ENCODE measurements around the gene LIX1.
"Not testable (repeated sequence)": the region's sequence is repeated elsewhere in the genome, so short reads cannot be mapped to it uniquely, and the experiment has no call there.

The LIX1 gene

DNA sequence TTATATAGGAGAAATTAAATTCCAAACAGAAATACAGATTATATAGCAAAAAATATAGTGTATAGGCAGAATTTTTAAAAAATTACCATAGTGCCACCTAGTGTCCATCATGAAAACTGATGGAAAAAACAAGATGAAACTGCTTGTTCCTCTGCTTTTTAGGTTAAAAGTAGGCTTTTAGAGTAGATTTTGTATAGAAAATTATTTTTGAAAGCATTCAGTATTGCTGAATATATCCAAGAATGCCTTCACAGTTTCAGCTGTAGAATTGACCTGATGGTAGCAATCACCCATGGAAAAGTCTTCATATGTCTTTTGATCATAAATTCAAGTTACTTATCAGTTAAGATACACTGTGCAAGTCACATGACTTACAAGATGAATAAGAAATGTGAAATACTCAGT, 21.0 kb upstream of the LIX1 start:
- Mint-ChIP-seq H3K27me3 (no peaks in the 10 kb centered on the region), H3K9me3 (no peaks in the 10 kb centered on the region), H3K36me3 (ENCODE audit: low read depth) (peaks cover 56% of the 10 kb centered on the region), H3K4me1 (peaks cover 19% of the 10 kb centered on the region), H3K27ac (no peak overlapping the region), H3K4me3 (no peak overlapping the region)
- no peak for DNase-seq
- no peak for ATAC-seq

DNA sequence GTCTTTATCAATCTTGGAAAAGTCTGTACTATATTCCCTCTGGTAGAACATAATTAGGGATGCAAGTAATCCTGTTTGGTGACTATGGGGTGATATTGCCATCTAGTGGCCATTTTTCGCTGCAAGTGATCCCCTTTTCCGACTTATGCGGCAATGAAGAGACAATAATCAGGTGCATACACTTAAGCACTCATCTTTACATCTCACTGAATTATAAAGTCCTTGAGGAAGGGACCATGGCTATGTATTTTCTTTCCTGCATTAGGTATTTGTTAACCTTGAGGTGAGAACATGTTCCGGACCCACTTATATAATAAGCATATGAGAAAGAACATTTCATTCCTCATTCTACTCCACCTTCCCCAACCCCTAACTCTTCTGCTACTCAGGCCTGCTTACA, 19.6 kb upstream of the LIX1 start:
- Mint-ChIP-seq H3K4me1 (peaks cover 14% of the 10 kb centered on the region), H3K9me3 (peaks cover 8% of the 10 kb centered on the region), H3K27me3 (no peaks in the 10 kb centered on the region), H3K27ac (no peak overlapping the region), H3K4me3 (no peak overlapping the region), H3K36me3 (ENCODE audit: low read depth) (peaks cover 57% of the 10 kb centered on the region)
- DNase-seq (peak; percentile 34), ATAC-seq (no peak)

DNA sequence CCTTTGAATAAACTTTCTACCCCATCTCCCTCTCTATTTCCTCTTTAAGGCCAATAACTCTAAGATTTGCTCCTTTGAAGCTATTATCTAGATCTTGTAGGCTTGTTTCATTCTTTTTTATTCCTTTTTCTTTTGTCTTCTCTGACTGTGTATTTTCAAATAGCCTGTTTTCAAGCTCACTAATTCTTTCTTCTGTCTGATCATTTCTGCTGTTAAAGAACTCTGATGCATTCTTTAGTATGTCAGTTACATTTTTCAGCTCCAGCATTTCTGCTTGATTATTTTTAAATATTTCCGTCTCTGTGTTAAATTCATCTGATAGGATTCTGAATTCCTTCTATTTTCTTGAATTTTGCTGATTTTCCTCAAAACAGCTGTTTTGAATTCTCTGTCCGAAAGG, 15.3 kb upstream of the LIX1 start:
- Mint-ChIP-seq H3K27ac (no peak overlapping the region), H3K9me3 (peaks cover 8% of the 10 kb centered on the region), H3K27me3 (no peaks in the 10 kb centered on the region), H3K4me3 (no peak overlapping the region), H3K4me1 (no peaks in the 10 kb centered on the region), H3K36me3 (ENCODE audit: low read depth) (peaks cover 38% of the 10 kb centered on the region)
- ATAC-seq: no peak
- DNase-seq: no peak

DNA sequence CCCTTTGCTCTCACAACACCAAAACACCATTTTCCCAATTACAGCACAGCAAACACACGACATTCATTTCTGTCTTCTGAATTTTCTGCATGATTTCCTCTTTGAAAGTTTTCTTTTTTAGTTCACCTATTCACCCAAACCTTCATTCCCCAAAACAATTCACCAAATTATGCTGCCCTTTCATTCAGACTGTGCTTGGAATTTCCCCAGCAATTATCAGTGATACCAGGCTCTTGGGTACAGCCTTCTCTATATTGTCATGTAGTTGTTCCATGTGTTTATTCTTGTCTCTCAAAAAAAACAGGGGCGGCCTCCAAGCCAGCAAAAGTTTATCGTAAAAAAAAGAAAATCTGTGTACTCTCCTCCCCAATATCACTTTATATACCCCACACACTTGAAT, 9.0 kb upstream of the LIX1 start:
- ATAC-seq (no peak), DNase-seq (no peak)
- H3K4me3 Mint-ChIP-seq: no peak overlapping the region
- H3K9me3 Mint-ChIP-seq: no peaks in the 10 kb centered on the region
- H3K27me3 Mint-ChIP-seq: no peaks in the 10 kb centered on the region
- no peak overlapping the region for H3K27ac Mint-ChIP-seq
- no peaks in the 10 kb centered on the region for H3K36me3 Mint-ChIP-seq (ENCODE audit: low read depth)
- H3K4me1 Mint-ChIP-seq: peaks cover 1% of the 10 kb centered on the region

DNA sequence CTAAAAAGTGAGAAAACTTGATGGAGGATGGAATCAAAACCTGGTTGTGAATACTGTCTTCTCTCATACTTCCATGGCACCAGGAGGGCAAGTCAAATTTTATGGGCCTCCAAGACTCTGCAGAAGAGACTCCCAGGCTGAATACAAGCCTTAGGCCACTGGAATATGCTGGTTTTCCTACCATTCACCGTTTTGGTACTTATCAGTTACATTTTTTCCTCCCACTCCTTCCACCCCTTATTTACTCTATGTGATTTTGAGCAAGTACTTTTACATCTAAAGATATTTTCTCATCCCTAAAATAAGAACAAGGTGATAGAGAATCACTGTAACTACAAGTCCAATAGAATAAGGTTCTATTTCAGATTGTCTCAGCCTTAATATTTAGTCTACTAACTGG, 8.0 kb upstream of the LIX1 start:
- H3K9me3 Mint-ChIP-seq: no peaks in the 10 kb centered on the region
- no peak overlapping the region for H3K27ac Mint-ChIP-seq
- H3K27me3 Mint-ChIP-seq: no peaks in the 10 kb centered on the region
- H3K4me1 Mint-ChIP-seq: peaks cover 1% of the 10 kb centered on the region
- no peak for DNase-seq
- H3K4me3 Mint-ChIP-seq: no peak overlapping the region
- no peaks in the 10 kb centered on the region for H3K36me3 Mint-ChIP-seq (ENCODE audit: low read depth)
- ATAC-seq: no peak

DNA sequence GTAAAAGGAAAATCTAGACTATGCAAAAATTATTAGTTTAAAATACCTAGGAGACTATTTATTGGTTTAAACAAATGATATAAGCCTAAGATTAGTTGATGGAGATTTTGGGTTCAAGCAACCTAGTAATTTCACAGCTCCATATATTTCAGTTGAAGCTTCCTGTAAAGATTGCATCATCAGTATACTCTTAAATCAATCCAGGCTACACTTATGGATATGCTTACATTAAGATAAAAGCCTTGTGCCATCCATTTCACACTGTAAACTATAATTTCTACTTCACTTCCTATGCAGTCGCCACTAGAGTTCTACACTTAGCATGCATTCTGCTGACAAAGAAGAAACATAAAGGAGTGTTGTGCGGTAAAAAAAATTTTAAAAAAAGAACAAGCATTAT, 7.3 kb upstream of the LIX1 start:
- no peak overlapping the region for H3K4me3 Mint-ChIP-seq
- H3K27me3 Mint-ChIP-seq: no peaks in the 10 kb centered on the region
- H3K9me3 Mint-ChIP-seq: no peaks in the 10 kb centered on the region
- ATAC-seq (no peak), DNase-seq (no peak)
- H3K4me1 Mint-ChIP-seq: peaks cover 1% of the 10 kb centered on the region
- H3K36me3 Mint-ChIP-seq (ENCODE audit: low read depth): no peaks in the 10 kb centered on the region
- H3K27ac Mint-ChIP-seq: no peak overlapping the region

DNA sequence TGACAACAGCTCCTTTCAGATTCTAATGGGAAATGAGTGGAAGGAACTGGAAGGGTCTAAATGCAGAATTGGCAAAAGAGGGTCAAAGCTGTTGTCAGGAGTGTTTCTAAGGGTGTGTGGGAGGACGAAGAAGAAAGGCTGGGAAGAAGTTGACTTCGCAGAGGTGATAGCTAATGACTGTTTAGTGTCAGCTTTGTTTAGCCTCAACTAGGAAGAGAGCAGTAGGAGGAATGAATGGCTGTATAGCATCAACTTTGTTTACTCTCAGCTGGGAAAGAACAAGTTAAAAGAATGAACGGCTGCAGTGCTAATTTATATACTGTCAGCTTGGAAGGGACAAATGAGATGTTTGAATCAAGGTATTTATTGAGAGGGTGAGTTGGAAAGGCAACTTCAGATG, 5.9 kb upstream of the LIX1 start:
- no peak overlapping the region for H3K4me3 Mint-ChIP-seq
- ATAC-seq (no peak), DNase-seq (no peak)
- H3K36me3 Mint-ChIP-seq (ENCODE audit: low read depth): no peaks in the 10 kb centered on the region
- no peaks in the 10 kb centered on the region for H3K27me3 Mint-ChIP-seq
- peaks cover 1% of the 10 kb centered on the region for H3K4me1 Mint-ChIP-seq
- H3K9me3 Mint-ChIP-seq: no peaks in the 10 kb centered on the region
- H3K27ac Mint-ChIP-seq: no peak overlapping the region

DNA sequence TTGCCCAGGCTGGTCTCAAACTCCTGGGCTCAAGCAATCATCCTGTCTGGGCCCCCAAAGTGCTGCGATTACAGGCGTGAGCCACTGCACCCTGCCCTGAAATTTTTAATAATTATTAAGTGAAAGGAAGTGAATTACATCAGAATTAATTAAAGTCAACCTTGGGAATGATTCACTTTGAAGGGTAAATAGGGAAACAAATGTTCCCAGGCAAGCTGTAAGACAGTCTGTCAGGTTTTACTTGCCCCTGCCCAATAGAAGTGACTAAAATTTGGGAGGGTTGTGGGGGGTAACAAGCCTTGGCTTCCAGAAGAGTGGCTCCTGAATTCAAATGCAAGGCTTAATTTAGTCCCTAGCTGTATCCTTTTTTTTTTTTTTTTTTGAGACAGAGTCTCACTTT, 1.3 kb upstream of the LIX1 start:
- Mint-ChIP-seq H3K27ac (no peak overlapping the region), H3K4me3 (no peak overlapping the region), H3K27me3 (no peaks in the 10 kb centered on the region), H3K4me1 (no peaks in the 10 kb centered on the region), H3K9me3 (no peaks in the 10 kb centered on the region), H3K36me3 (ENCODE audit: low read depth) (no peaks in the 10 kb centered on the region)
- ATAC-seq (no peak), DNase-seq (no peak)

DNA sequence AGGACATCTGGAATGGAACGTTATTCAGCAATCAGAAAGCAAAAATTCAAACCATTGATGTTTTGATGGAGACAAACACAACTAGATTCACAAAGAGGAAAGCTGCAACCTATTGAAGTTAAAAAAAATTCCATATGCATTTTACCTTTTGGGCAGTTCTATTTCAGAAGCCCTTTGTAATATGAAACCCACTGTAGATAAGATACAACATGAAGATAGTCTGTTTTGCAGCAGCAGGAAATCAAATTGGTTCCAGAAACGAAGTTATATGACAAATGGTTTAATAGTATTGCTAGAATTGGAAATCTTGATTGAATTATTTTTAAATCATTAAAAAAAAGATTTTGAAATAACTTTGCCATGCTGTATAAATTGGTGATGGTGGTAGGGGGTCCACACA, 872 bp downstream of the LIX1 start:
- Mint-ChIP-seq H3K9me3 (no peaks in the 10 kb centered on the region), H3K4me3 (no peak overlapping the region), H3K4me1 (no peaks in the 10 kb centered on the region), H3K27ac (no peak overlapping the region), H3K27me3 (no peaks in the 10 kb centered on the region), H3K36me3 (ENCODE audit: low read depth) (no peaks in the 10 kb centered on the region)
- DNase-seq (no peak), ATAC-seq (no peak)

DNA sequence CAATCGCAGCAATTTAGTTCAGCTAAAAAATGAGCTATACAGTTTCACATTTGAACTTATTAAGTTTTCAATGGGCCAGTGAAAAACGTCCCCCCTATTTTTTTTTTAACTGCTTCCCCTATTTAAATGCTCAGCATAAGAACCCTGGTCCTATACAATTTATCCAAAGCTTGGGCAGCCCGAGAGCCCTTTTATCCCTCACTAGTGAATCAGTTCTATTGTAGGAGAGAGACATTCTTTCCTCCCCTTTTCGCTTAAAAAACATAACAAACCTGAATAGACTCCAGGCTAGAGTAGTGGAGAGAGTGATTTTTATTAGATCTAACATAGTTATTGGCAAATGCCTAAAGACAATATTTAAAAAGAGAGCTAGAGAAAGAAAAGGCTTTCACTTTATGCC, 1.4 kb downstream of the LIX1 start:
- ATAC-seq: no peak
- no peaks in the 10 kb centered on the region for H3K27me3 Mint-ChIP-seq
- H3K27ac Mint-ChIP-seq: no peak overlapping the region
- H3K9me3 Mint-ChIP-seq: no peaks in the 10 kb centered on the region
- H3K4me3 Mint-ChIP-seq: no peak overlapping the region
- no peaks in the 10 kb centered on the region for H3K4me1 Mint-ChIP-seq
- no peak for DNase-seq
- no peaks in the 10 kb centered on the region for H3K36me3 Mint-ChIP-seq (ENCODE audit: low read depth)

DNA sequence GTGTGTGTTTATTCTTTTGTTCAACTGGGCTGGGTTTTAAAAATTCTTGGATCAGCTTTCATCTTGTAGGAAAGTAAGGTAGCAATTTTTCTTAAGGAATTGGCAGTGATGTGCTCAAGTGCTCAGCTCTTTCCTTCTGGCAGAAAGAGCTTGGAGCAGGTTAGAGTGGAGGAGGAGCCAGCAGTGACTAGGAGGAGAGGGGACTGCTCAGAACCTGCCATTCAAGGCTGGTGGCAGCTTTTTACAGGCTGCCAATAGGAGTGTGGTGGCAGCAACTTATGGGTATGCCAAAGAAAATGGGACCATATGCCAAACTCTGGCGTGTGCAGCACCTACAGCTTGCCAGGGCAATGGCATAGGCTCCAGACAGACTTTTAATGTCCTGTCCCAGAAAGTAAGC, 2.2 kb downstream of the LIX1 start:
- H3K27ac Mint-ChIP-seq; H3K4me1 Mint-ChIP-seq; H3K36me3 Mint-ChIP-seq (ENCODE audit: low read depth); H3K4me3 Mint-ChIP-seq; ATAC-seq; H3K27me3 Mint-ChIP-seq; DNase-seq; H3K9me3 Mint-ChIP-seq: not testable (repeated sequence)

DNA sequence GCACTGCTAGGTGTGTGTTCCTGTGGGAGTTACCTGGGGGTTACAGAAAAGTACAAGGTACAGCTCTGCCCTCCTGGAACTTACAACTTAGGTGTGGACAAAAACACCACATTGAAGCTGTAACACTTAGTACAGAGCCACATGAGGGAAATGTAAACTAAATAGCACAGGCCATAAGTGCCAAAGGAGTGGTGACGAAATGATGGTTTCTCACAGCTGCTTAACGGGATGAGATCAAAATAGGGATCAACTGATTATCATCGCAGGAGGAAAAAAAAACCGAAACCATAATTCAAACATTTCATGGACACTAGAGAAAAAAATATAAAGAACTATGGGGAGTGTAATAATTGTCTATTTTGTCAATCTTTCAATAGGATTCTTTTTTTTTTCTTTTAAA, 5.9 kb downstream of the LIX1 start:
- no peaks in the 10 kb centered on the region for H3K9me3 Mint-ChIP-seq
- DNase-seq (no peak), ATAC-seq (no peak)
- peaks cover 5% of the 10 kb centered on the region for H3K4me1 Mint-ChIP-seq
- H3K27ac Mint-ChIP-seq: no peak overlapping the region
- H3K27me3 Mint-ChIP-seq: no peaks in the 10 kb centered on the region
- no peaks in the 10 kb centered on the region for H3K36me3 Mint-ChIP-seq (ENCODE audit: low read depth)
- H3K4me3 Mint-ChIP-seq: no peak overlapping the region

DNA sequence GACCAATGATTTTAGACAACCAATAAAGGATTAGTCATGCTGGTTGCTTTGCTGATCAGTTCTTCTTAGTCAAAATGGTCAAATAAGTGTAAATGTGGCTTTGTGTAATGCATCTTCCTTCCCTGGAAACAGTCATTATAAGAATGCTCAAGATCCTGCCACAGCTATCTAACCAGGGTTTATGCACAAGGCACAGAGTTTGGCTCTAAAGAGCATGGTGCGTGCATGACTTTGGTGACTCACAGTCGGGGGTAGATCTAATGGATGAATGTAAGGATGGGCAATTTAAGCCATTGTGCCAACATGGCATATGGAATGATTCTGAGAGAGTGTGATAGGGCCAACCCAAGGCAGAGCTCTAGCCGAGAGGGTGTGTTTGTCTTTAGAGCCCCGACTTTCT, 6.5 kb downstream of the LIX1 start:
- ATAC-seq (peak; percentile 40), DNase-seq (no peak)
- H3K27ac Mint-ChIP-seq: no peak overlapping the region
- H3K36me3 Mint-ChIP-seq (ENCODE audit: low read depth): no peaks in the 10 kb centered on the region
- no peaks in the 10 kb centered on the region for H3K27me3 Mint-ChIP-seq
- H3K4me1 Mint-ChIP-seq: peaks cover 5% of the 10 kb centered on the region
- no peak overlapping the region for H3K4me3 Mint-ChIP-seq
- H3K9me3 Mint-ChIP-seq: no peaks in the 10 kb centered on the region

DNA sequence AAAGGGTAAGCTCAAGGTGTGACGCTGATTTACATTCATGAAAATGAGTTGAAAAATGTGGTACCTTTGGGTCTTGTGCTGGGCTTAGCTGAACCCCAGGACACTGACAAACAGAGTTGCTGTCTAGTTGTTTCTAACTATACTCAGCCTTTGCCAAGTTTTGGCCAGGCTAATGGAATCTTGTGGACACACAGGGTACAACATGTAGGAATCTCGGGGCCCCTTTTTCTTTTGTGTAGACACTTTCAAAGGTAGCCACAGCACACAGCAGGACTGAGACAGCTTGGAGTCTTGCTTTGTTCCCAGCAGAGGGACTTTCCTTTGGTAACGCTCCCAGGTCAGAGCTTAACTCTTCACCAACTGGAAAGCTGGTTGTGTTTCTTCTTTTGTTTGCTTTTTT, 7.8 kb downstream of the LIX1 start:
- Mint-ChIP-seq H3K4me3 (no peak overlapping the region), H3K9me3 (no peaks in the 10 kb centered on the region), H3K36me3 (ENCODE audit: low read depth) (no peaks in the 10 kb centered on the region), H3K27me3 (no peaks in the 10 kb centered on the region), H3K27ac (no peak overlapping the region), H3K4me1 (peaks cover 5% of the 10 kb centered on the region)
- no peak for DNase-seq
- no peak for ATAC-seq

DNA sequence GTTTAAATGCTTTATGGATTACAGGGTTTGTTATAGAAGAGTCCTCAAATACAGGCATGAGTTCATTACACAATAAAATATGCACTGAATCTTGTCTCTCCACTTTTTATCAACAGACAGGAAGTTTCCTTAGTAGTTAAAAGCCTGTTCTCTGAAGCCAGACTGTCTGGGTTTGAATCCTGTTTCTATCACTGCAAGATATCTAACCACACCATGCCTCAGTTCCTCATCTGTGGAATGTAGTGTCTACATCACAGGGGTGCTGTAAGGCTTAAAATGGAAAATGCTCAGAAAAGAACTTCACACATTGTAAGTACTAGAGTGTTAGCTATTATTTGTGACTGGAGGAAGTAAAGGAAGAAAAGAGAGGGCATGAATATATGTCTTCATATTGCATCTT, 9.3 kb downstream of the LIX1 start:
- ATAC-seq (no peak), DNase-seq (no peak)
- Mint-ChIP-seq H3K36me3 (ENCODE audit: low read depth) (no peaks in the 10 kb centered on the region), H3K9me3 (no peaks in the 10 kb centered on the region), H3K27ac (no peak overlapping the region), H3K4me3 (no peak overlapping the region), H3K4me1 (peaks cover 5% of the 10 kb centered on the region), H3K27me3 (no peaks in the 10 kb centered on the region)

DNA sequence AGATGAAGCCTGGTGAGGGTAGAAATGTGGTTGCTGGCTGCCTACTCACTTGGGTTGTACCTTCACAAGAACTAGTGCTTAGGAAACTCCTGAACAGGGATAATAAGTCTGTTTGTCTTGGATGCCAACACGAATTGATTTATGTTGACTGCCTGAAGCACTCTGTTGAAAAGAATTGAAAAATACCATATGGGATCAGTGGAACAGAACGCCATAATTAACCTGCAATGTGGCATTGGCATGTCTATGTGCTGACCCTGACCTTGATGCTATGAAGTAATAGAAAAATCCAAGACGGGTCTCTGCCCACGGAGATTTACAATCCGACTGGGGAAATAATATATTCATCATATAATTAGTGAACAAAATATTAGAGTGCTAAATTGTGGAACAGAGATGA, 10.5 kb downstream of the LIX1 start:
- Mint-ChIP-seq H3K4me3 (no peak overlapping the region), H3K36me3 (ENCODE audit: low read depth) (no peaks in the 10 kb centered on the region), H3K4me1 (peaks cover 5% of the 10 kb centered on the region), H3K27ac (no peak overlapping the region), H3K9me3 (no peaks in the 10 kb centered on the region), H3K27me3 (no peaks in the 10 kb centered on the region)
- ATAC-seq (no peak), DNase-seq (no peak)

Measured in activated naive CD8-positive, alpha-beta T cell treated with anti-CD3 and anti-CD28 coated beads, Interleukin-2, amount 50 U/mL, for 24 hours (primary cell).